ENCODE data around the gene COIL. TPM values are rescaled to one million over a fixed set of nuclear protein-coding genes. Genes with fewer than 3 reads are reported as not detected.
"Not testable (repeated sequence)": the region's sequence is repeated elsewhere in the genome, so short reads cannot be mapped to it uniquely, and the experiment has no call there.

COIL gene
- total RNA-seq, 1 donor from 2014 or later: 14.6 TPM

GRCh38 chr17:56943505-56944125 lies 17.2 kb downstream of the COIL start:
- no peaks in the 10 kb centered on the region for H3K4me1 Mint-ChIP-seq (ENCODE audit: unreplicated experiment)
- TF ChIP-seq CTCF (IDR thresholded peaks at IDR 0.05; ENCODE audit: unreplicated experiment): no peak
- no peak overlapping the region for H3K27ac Mint-ChIP-seq (ENCODE audit: unreplicated experiment)
- no peaks in the 10 kb centered on the region for H3K27me3 Mint-ChIP-seq (ENCODE audit: unreplicated experiment)
- peaks cover 19% of the 10 kb centered on the region for H3K36me3 Mint-ChIP-seq (ENCODE audit: low read depth, unreplicated experiment)
- no peak overlapping the region for H3K4me3 Mint-ChIP-seq (ENCODE audit: unreplicated experiment)
- DNase-seq (ENCODE audit: low spot score): no peak
- H3K9me3 Mint-ChIP-seq (ENCODE audit: unreplicated experiment): no peaks in the 10 kb centered on the region

- H3K4me3 Mint-ChIP-seq (ENCODE audit: unreplicated experiment): no peak overlapping the region
- H3K27ac Mint-ChIP-seq (ENCODE audit: unreplicated experiment): no peak overlapping the region
- H3K4me1 Mint-ChIP-seq (ENCODE audit: unreplicated experiment): no peaks in the 10 kb centered on the region
- peak; percentile 73 for TF ChIP-seq CTCF (IDR thresholded peaks at IDR 0.05; ENCODE audit: unreplicated experiment)
- H3K27me3 Mint-ChIP-seq (ENCODE audit: unreplicated experiment): no peaks in the 10 kb centered on the region
- H3K9me3 Mint-ChIP-seq (ENCODE audit: unreplicated experiment): no peaks in the 10 kb centered on the region
- no peak for DNase-seq (ENCODE audit: low spot score)
- H3K36me3 Mint-ChIP-seq (ENCODE audit: low read depth, unreplicated experiment): peaks cover 22% of the 10 kb centered on the region
Measured at GRCh38 chr17:56939869-56940484, 20.9 kb downstream of the COIL start.

GRCh38 chr17:56938206-56938605 lies 22.6 kb downstream of the COIL start:
- not testable (repeated sequence) for H3K9me3 Mint-ChIP-seq (ENCODE audit: unreplicated experiment); H3K27ac Mint-ChIP-seq (ENCODE audit: unreplicated experiment); H3K4me1 Mint-ChIP-seq (ENCODE audit: unreplicated experiment); H3K4me3 Mint-ChIP-seq (ENCODE audit: unreplicated experiment); DNase-seq (ENCODE audit: low spot score); H3K27me3 Mint-ChIP-seq (ENCODE audit: unreplicated experiment)
- H3K36me3 Mint-ChIP-seq (ENCODE audit: low read depth, unreplicated experiment): peaks cover 31% of the 10 kb centered on the region

GRCh38 chr17:56937687-56938086 lies 23.2 kb downstream of the COIL start:
- no peaks in the 10 kb centered on the region for H3K4me1 Mint-ChIP-seq (ENCODE audit: unreplicated experiment)
- DNase-seq (ENCODE audit: low spot score): no peak
- H3K27me3 Mint-ChIP-seq (ENCODE audit: unreplicated experiment): no peaks in the 10 kb centered on the region
- H3K9me3 Mint-ChIP-seq (ENCODE audit: unreplicated experiment): no peaks in the 10 kb centered on the region
- peaks cover 32% of the 10 kb centered on the region for H3K36me3 Mint-ChIP-seq (ENCODE audit: low read depth, unreplicated experiment)
- no peak for TF ChIP-seq CTCF (IDR thresholded peaks at IDR 0.05; ENCODE audit: unreplicated experiment)
- H3K27ac Mint-ChIP-seq (ENCODE audit: unreplicated experiment): no peak overlapping the region
- no peak overlapping the region for H3K4me3 Mint-ChIP-seq (ENCODE audit: unreplicated experiment)

- Mint-ChIP-seq H3K4me1 (ENCODE audit: unreplicated experiment) (no peaks in the 10 kb centered on the region), H3K9me3 (ENCODE audit: unreplicated experiment) (no peaks in the 10 kb centered on the region), H3K27me3 (ENCODE audit: unreplicated experiment) (no peaks in the 10 kb centered on the region), H3K27ac (ENCODE audit: unreplicated experiment) (no peak overlapping the region), H3K4me3 (ENCODE audit: unreplicated experiment) (no peak overlapping the region), H3K36me3 (ENCODE audit: low read depth, unreplicated experiment) (peaks cover 30% of the 10 kb centered on the region)
- TF ChIP-seq CTCF (IDR thresholded peaks at IDR 0.05; ENCODE audit: unreplicated experiment): no peak
- DNase-seq (ENCODE audit: low spot score): no peak
Measured at GRCh38 chr17:56936697-56937322, 24.0 kb downstream of the COIL start.

Measured in endothelial cell (in vitro differentiated cells).